Measurements from ENCODE around the gene LMCD1.

DNA sequence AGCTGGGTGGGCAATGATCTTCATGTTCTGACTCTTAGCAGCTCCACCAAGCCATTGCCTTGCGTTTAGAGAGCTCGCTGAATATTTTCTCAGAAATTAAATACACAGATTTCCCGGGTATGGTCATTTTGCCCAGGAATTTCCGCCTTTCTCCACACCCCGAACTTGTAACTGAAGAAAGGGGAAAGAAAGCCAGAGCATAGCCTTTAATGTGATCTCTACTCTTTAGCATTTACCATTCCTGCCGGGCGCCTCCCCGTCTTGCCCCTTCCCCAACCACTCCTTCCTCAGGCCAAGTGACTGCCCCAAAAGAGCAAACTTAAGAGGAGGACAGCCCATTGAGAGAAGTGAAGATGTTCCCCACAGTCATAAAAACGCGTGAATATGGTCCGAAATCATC is 53.1 kb downstream of the LMCD1 start:
- TF ChIP-seq, protein P1, sequence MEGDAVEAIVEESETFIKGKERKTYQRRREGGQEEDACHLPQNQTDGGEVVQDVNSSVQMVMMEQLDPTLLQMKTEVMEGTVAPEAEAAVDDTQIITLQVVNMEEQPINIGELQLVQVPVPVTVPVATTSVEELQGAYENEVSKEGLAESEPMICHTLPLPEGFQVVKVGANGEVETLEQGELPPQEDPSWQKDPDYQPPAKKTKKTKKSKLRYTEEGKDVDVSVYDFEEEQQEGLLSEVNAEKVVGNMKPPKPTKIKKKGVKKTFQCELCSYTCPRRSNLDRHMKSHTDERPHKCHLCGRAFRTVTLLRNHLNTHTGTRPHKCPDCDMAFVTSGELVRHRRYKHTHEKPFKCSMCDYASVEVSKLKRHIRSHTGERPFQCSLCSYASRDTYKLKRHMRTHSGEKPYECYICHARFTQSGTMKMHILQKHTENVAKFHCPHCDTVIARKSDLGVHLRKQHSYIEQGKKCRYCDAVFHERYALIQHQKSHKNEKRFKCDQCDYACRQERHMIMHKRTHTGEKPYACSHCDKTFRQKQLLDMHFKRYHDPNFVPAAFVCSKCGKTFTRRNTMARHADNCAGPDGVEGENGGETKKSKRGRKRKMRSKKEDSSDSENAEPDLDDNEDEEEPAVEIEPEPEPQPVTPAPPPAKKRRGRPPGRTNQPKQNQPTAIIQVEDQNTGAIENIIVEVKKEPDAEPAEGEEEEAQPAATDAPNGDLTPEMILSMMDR (IDR thresholded peaks at IDR 0.05; ENCODE audit: insufficient read depth, low read length, poor library complexity, severe bottlenecking), result no peak
- TF ChIP-seq EZH2phosphoT487 (conservative IDR thresholded peaks at IDR 0.05; ENCODE audit: low read length), result no peak
